SK-N-SH treated with all-trans-retinoic acid at 6 μM for 48 hours (cell line): ENCODE results near the gene PTRHD1.

Experiments
- ATAC-seq: fragments of 200-7000 bp; cut with Tn5 transposase; 3 replicates; pipeline ENCODE4 v1.9.1; 2020; ENCODE audit warnings: mild to moderate bottlenecking, moderate library complexity
- ARNTL ChIP-seq: fragments of 450-650 bp; formaldehyde crosslinking; IDR thresholded peaks from 2 replicates; pipeline ENCODE4 v1.5.0; 2020; ENCODE audit warnings: low read depth, mild to moderate bottlenecking, moderate library complexity, borderline replicate concordance
- BACH2 ChIP-seq: fragments of 250-450 bp; sonication (Bioruptor Pico); IDR thresholded peaks from 2 replicates; pipeline ENCODE4 v1.9.0; 2021; ENCODE audit warnings: mild to moderate bottlenecking, borderline replicate concordance
- CSDC2 ChIP-seq: fragments of 250-450 bp; sonication (Bioruptor Pico); IDR thresholded peaks from 2 replicates; pipeline ENCODE4 v1.5.0; 2020; ENCODE audit warnings: mild to moderate bottlenecking, moderate library complexity
- CSRNP3 ChIP-seq: fragments of 250-450 bp; sonication (Bioruptor Pico); IDR thresholded peaks from 2 replicates; pipeline ENCODE4 v1.5.1; 2021; ENCODE audit warnings: mild to moderate bottlenecking, moderate library complexity
- ESRRG ChIP-seq: fragments of 250-450 bp; sonication (Bioruptor Pico); IDR thresholded peaks from 2 replicates; pipeline ENCODE4 v1.6.1; 2021; ENCODE audit warnings: mild to moderate bottlenecking
- GLIS3 ChIP-seq: fragments of 250-450 bp; sonication (Bioruptor Pico); IDR thresholded peaks from 2 replicates; pipeline ENCODE4 v1.5.0; 2020; ENCODE audit warnings: mild to moderate bottlenecking, moderate library complexity
- ISL1 ChIP-seq: fragments of 250-450 bp; sonication (Bioruptor Pico); IDR thresholded peaks from 2 replicates; pipeline ENCODE4 v2.1.2; 2022; ENCODE audit warnings: mild to moderate bottlenecking, moderate library complexity
- OSR1 ChIP-seq: fragments of 250-450 bp; sonication (Bioruptor Pico); IDR thresholded peaks from 2 replicates; pipeline ENCODE4 v1.8.0; 2022; ENCODE audit warnings: moderate library complexity, mild to moderate bottlenecking, inconsistent platforms
- PATZ1 ChIP-seq: fragments of 250-450 bp; sonication (Bioruptor Pico); IDR thresholded peaks from 2 replicates; pipeline ENCODE4 v1.8.0; 2020; ENCODE audit warnings: mild to moderate bottlenecking, moderate library complexity, borderline replicate concordance
- POU6F1 ChIP-seq: fragments of 250-450 bp; sonication (Bioruptor Pico); IDR thresholded peaks from 2 replicates; pipeline ENCODE4 v1.8.0; 2021; ENCODE audit warnings: low read depth, mild to moderate bottlenecking, moderate library complexity, borderline replicate concordance
- PPARA ChIP-seq: fragments of 250-450 bp; sonication (Bioruptor Pico); IDR thresholded peaks from 2 replicates; pipeline ENCODE4 v1.5.0; 2020; ENCODE audit warnings: mild to moderate bottlenecking, borderline replicate concordance
- RARB ChIP-seq: fragments of 250-450 bp; sonication (Bioruptor Pico); IDR thresholded peaks from 2 replicates; pipeline ENCODE4 v1.8.0; 2021; ENCODE audit warnings: mild to moderate bottlenecking, moderate library complexity
- SNAI2 ChIP-seq: fragments of 250-450 bp; sonication (Bioruptor Pico); IDR thresholded peaks from 2 replicates; pipeline ENCODE4 v1.5.0; 2020; ENCODE audit warnings: mild to moderate bottlenecking, moderate library complexity
- TCF4 ChIP-seq: fragments of 250-450 bp; sonication (Bioruptor Pico); IDR thresholded peaks from 2 replicates; pipeline ENCODE4 v1.8.0; 2021; ENCODE audit warnings: mild to moderate bottlenecking, moderate library complexity, borderline replicate concordance
- TOX ChIP-seq: fragments of 250-450 bp; sonication (Bioruptor Pico); IDR thresholded peaks from 2 replicates; pipeline ENCODE4 v1.8.0; 2021; ENCODE audit warnings: mild to moderate bottlenecking, moderate library complexity, borderline replicate concordance
- TSHZ2 ChIP-seq: fragments of 250-450 bp; sonication (Bioruptor Pico); IDR thresholded peaks from 2 replicates; pipeline ENCODE4 v1.5.0; 2020; ENCODE audit warnings: mild to moderate bottlenecking, moderate library complexity
- ZC3H10 ChIP-seq: fragments of 250-450 bp; sonication (Bioruptor Pico); IDR thresholded peaks from 2 replicates; pipeline ENCODE4 v1.5.1; 2021; ENCODE audit warnings: mild to moderate bottlenecking, moderate library complexity
- ZFP3 ChIP-seq: fragments of 250-450 bp; sonication (Bioruptor Pico); IDR thresholded peaks from 2 replicates; pipeline ENCODE4 v1.5.0; 2020; ENCODE audit warnings: mild to moderate bottlenecking, moderate library complexity
- ZFP30 ChIP-seq: fragments of 450-650 bp; formaldehyde crosslinking; IDR thresholded peaks from 2 replicates; pipeline ENCODE4 v1.5.0; 2022; ENCODE audit warnings: mild to moderate bottlenecking, moderate library complexity
- ZNF565 ChIP-seq: fragments of 450-650 bp; formaldehyde crosslinking; conservative IDR thresholded peaks from 2 replicates; pipeline ENCODE4 v1.5.0; 2020; ENCODE audit warnings: low read depth, mild to moderate bottlenecking, moderate library complexity
- ZNF70 ChIP-seq: fragments of 450-650 bp; formaldehyde crosslinking; IDR thresholded peaks from 2 replicates; pipeline ENCODE4 v1.5.0; 2020; ENCODE audit warnings: mild to moderate bottlenecking, moderate library complexity
- ZNF8 ChIP-seq: fragments of 450-650 bp; formaldehyde crosslinking; IDR thresholded peaks from 2 replicates; pipeline ENCODE4 v1.5.0; 2020; ENCODE audit warnings: mild to moderate bottlenecking, moderate library complexity
- TF ChIP-seq, protein P1 (sequence below): fragments of 250-450 bp; sonication (Bioruptor Pico); IDR thresholded peaks from 2 replicates; pipeline ENCODE4 v1.5.1; 2020; ENCODE audit warnings: low read depth, mild to moderate bottlenecking, moderate library complexity

Gene PTRHD1

DNA sequence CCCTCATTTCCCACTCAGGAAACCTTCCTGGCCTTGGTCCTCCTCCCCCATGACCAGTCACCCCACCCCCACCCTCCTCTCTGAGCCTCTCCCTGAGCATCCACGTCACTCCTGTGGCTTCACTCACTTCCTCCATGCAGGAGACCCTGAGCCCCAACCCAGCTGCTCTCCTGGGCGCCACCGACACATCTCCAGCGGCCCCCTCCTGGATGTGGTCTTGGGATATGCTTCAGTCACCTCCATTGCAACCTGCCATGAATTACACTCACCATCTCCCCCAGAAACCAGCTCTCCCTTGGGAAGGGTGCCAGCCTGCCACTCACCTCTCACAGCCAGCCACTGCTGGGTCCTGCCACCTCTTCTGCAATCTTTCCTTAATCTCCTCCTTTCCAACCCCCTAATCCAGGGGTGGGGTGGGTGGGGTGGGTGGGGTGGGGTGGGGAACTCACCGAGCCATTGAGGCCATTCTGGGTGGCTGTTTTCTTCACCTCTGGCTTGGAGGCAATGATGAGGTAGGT lies 44.9 kb upstream of the PTRHD1 start:
- TF ChIP-seq CSRNP3 (CRISPR knock-in tag) (no peak), PATZ1 (CRISPR knock-in tag) (no peak), PPARA (CRISPR knock-in tag) (no peak), ZNF70 (no peak), RARB (CRISPR knock-in tag) (no peak), ISL1 (no peak), BACH2 (CRISPR knock-in tag) (no peak), SNAI2 (no peak), ZFP3 (CRISPR knock-in tag) (no peak), ARNTL (no peak), POU6F1 (no peak), ZC3H10 (no peak), CSDC2 (CRISPR knock-in tag) (no peak), TSHZ2 (CRISPR knock-in tag) (no peak), TOX (CRISPR knock-in tag) (no peak)
- TF ChIP-seq, protein P1, sequence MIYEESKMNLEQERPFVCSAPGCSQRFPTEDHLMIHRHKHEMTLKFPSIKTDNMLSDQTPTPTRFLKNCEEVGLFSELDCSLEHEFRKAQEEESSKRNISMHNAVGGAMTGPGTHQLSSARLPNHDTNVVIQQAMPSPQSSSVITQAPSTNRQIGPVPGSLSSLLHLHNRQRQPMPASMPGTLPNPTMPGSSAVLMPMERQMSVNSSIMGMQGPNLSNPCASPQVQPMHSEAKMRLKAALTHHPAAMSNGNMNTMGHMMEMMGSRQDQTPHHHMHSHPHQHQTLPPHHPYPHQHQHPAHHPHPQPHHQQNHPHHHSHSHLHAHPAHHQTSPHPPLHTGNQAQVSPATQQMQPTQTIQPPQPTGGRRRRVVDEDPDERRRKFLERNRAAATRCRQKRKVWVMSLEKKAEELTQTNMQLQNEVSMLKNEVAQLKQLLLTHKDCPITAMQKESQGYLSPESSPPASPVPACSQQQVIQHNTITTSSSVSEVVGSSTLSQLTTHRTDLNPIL (CRISPR knock-in tag), result no peak
- ATAC-seq, result no peak

- ATAC-seq, result no peak
- TF ChIP-seq CSRNP3 (CRISPR knock-in tag), result no peak
- no peak for TF ChIP-seq ZNF565 (CRISPR knock-in tag)
- TF ChIP-seq ZNF70, result no peak
- no peak for TF ChIP-seq ESRRG (CRISPR knock-in tag)
- no peak for TF ChIP-seq ARNTL
- no peak for TF ChIP-seq PPARA (CRISPR knock-in tag)
- no peak for TF ChIP-seq TOX (CRISPR knock-in tag)
- no peak for TF ChIP-seq TCF4 (CRISPR knock-in tag)
- TF ChIP-seq PATZ1 (CRISPR knock-in tag), result no peak
- no peak for TF ChIP-seq ZFP3 (CRISPR knock-in tag)
- no peak for TF ChIP-seq ZFP30 (CRISPR knock-in tag)
- no peak for TF ChIP-seq OSR1
- no peak for TF ChIP-seq GLIS3 (CRISPR knock-in tag)
- no peak for TF ChIP-seq SNAI2
- no peak for TF ChIP-seq CSDC2 (CRISPR knock-in tag)
- TF ChIP-seq ZNF8 (CRISPR knock-in tag), result no peak
- no peak for TF ChIP-seq TSHZ2 (CRISPR knock-in tag)
Measured at GRCh38 chr2:24836706-24837105, 43.5 kb upstream of the PTRHD1 start.
